B cell (primary cell): ENCODE measurements around the gene VAPB.

Experiments used
- CTCF ChIP-seq: fragments of 200-600 bp; IDR thresholded peaks from one replicate; pipeline ENCODE4 v1.8.0; 2022; ENCODE audit warnings: antibody characterized with exemption, mild to moderate bottlenecking
- EZH2 ChIP-seq: IDR thresholded peaks from 2 replicates; pipeline ENCODE4 v1.6.1; 2012; ENCODE audit warnings: borderline replicate concordance, low read depth, mild to moderate bottlenecking, moderate library complexity, low read length; ENCODE audit not compliant: insufficient read depth, poor library complexity, severe bottlenecking

- no peak for TF ChIP-seq CTCF
- no peak for TF ChIP-seq EZH2
Measured at GRCh38 chr20:58390659-58391035, 1.6 kb downstream of the VAPB start.
